K562 (cell line): ENCODE data around the gene ADK. TPM values are rescaled to one million over a fixed set of nuclear protein-coding genes. Genes with fewer than 3 reads are reported as not detected.

Source experiments
- ATAC-seq: fragments of 200-7000 bp; cut with Tn5 transposase; 3 replicates; pipeline ENCODE4 v1.9.1; 2020; ENCODE audit warnings: moderate library complexity
- BruUV-seq: library from RNA; stranded (reverse); fragments of 400-500 nt; replicated peaks from 2 replicates; lab custom pipeline; 2021; lab: Mats Ljungman, UMichigan
- CTCF ChIA-PET: fragments of 300-600 bp; formaldehyde crosslinking; extraction: SDS; loops from one replicate; lab custom pipeline; 2021; ENCODE audit warnings: low intra/inter-chr PET ratio; lab: Yijun Ruan, JAX
- POLR2A ChIA-PET: fragments of 300-600, 350-650 bp; sonication (Branson Sonifier 250); formaldehyde crosslinking; extraction: SDS; loops from one replicate; lab custom pipeline; 2021; ENCODE audit warnings: antibody characterized with exemption, inconsistent platforms; lab: Yijun Ruan, JAX
- DNase-seq, 4 experiments: peaks; one replicate each; pipeline versions ENCODE4 v3.0.0 to v3.0.0-alpha.2; 2011 to 2018; ENCODE audit warnings: low spot score in 3 of 4, mixed read lengths in 3 of 4; ENCODE audit errors: extremely low read depth in 1 of 4
- FAIRE-seq: peaks from 2 replicates; lab custom pipeline; 2011; peaks lifted over from hg19 to GRCh38; lab: Jason Lieb, UNC
- H2AFZ ChIP-seq: 2 replicates; pipeline ENCODE4 v1.6.0; 2011; ENCODE audit warnings: low read depth, low read length, control low read depth, inconsistent platforms
- H3K27ac ChIP-seq: fragments of 200-600 bp; 3 replicates; pipeline ENCODE4 v1.8.0; 2011; ENCODE audit warnings: low read depth, mild to moderate bottlenecking, control low read depth, inconsistent platforms, low read length, moderate library complexity, mixed read lengths; ENCODE audit errors: extremely low read depth
- H3K27me3 ChIP-seq, 2 experiments: fragments of 300-600 bp in 1 of 2; 2 replicates in 1 of 2; 3 replicates in 1 of 2; pipeline versions ENCODE4 v1.6.0 to v1.8.0; 2011; ENCODE audit warnings: inconsistent platforms in 2 of 2, low read length in 2 of 2, mild to moderate bottlenecking in 1 of 2, mixed read lengths in 1 of 2, moderate library complexity in 1 of 2; ENCODE audit not compliant: control insufficient read depth in 2 of 2, insufficient read depth in 2 of 2
- H3K36me3 ChIP-seq: fragments of 300-600 bp; 3 replicates; pipeline ENCODE4 v1.8.0; 2011; ENCODE audit warnings: mild to moderate bottlenecking, low read length, inconsistent platforms; ENCODE audit not compliant: control insufficient read depth, insufficient read depth
- H3K4me1 ChIP-seq, 2 experiments: fragments of 200-600 bp in 1 of 2; replicated peaks in 1 of 2; 2 replicates in 1 of 2; 3 replicates in 1 of 2; pipeline versions ENCODE4 v1.5.1 to v1.8.0; 2011; ENCODE audit warnings: inconsistent platforms in 2 of 2, low read length in 2 of 2, mild to moderate bottlenecking in 1 of 2, mixed read lengths in 1 of 2, moderate library complexity in 1 of 2; ENCODE audit not compliant: control insufficient read depth in 2 of 2, insufficient read depth in 2 of 2
- H3K4me2 ChIP-seq: 2 replicates; pipeline ENCODE4 v1.6.1; 2011; ENCODE audit warnings: low read length, control low read depth, inconsistent platforms, mixed read lengths; ENCODE audit not compliant: insufficient read depth
- H3K4me3 ChIP-seq: fragments of 200-600 bp; sonication (generic), shearing (Covaris generic); 2 replicates; pipeline ENCODE4 v1.5.1; 2016; ENCODE audit warnings: control low read depth, inconsistent platforms
- H3K79me2 ChIP-seq: fragments of 200-600 bp; 3 replicates; pipeline ENCODE4 v1.8.0; 2011; ENCODE audit warnings: low read length, inconsistent platforms; ENCODE audit not compliant: control insufficient read depth, insufficient read depth
- H3K9ac ChIP-seq, 2 experiments: 2 replicates each; pipeline versions ENCODE4 v1.6.0 to v1.6.1; 2011; ENCODE audit warnings: low read depth in 2 of 2, low read length in 2 of 2, control low read depth in 1 of 2, inconsistent platforms in 1 of 2, mild to moderate bottlenecking in 1 of 2, mixed read lengths in 1 of 2; ENCODE audit not compliant: insufficient read depth in 1 of 2
- H3K9me1 ChIP-seq: one replicate; pipeline ENCODE4 v1.6.0; 2011; ENCODE audit warnings: inconsistent platforms, mild to moderate bottlenecking, low read length, moderate library complexity; ENCODE audit not compliant: control insufficient read depth, insufficient read depth
- H3K9me3 ChIP-seq: replicated peaks from 2 replicates; pipeline ENCODE4 v1.5.1; 2011; ENCODE audit warnings: low read depth, low read length, inconsistent platforms; ENCODE audit not compliant: control insufficient read depth, insufficient read depth
- H4K20me1 ChIP-seq: replicated peaks from 2 replicates; pipeline ENCODE4 v1.6.1; 2011; ENCODE audit warnings: low read length, inconsistent platforms, mixed read lengths; ENCODE audit not compliant: control insufficient read depth, insufficient read depth
- E2F3 ChIP-seq: fragments of 250-450 bp; sonication (Bioruptor Pico); IDR thresholded peaks from 2 replicates; pipeline ENCODE4 v1.4.0; 2020; ENCODE audit warnings: mild to moderate bottlenecking
- EP300 ChIP-seq: IDR thresholded peaks from 2 replicates; pipeline ENCODE4 v1.6.1; 2012; ENCODE audit warnings: low read length, improper control_type of control experiment
- FIP1L1 ChIP-seq: fragments of 200-400 bp; formaldehyde crosslinking; IDR thresholded peaks from 2 replicates; pipeline ENCODE4 v1.6.1; 2018; ENCODE audit warnings: mild to moderate bottlenecking, low read depth, low read length; ENCODE audit not compliant: poor library complexity, severe bottlenecking
- FOXM1 ChIP-seq, 2 experiments: fragments of 450-650 bp in 1 of 2; sonication (generic) in 1 of 2; formaldehyde crosslinking in 1 of 2; IDR thresholded peaks; 2 replicates each; pipeline versions ENCODE4 v1.6.1 to v1.9.0; 2017 to 2022; ENCODE audit warnings: low read depth in 2 of 2, mild to moderate bottlenecking in 2 of 2, missing genetic modification reagents in 1 of 2, moderate library complexity in 1 of 2
- HEY1 ChIP-seq: fragments of 250-450 bp; sonication (Bioruptor Pico); IDR thresholded peaks from 2 replicates; pipeline ENCODE4 v1.5.0; 2020; ENCODE audit warnings: mild to moderate bottlenecking, moderate library complexity, borderline replicate concordance
- KAT7 ChIP-seq: sonication (generic); formaldehyde crosslinking; IDR thresholded peaks from 2 replicates; pipeline ENCODE4 v1.8.0; 2022; ENCODE audit warnings: missing genetic modification reagents, mild to moderate bottlenecking, borderline replicate concordance
- MTA1 ChIP-seq: fragments of 450-650 bp; IDR thresholded peaks from 2 replicates; pipeline ENCODE4 v1.6.1; 2017; ENCODE audit warnings: borderline replicate concordance
- NELFE ChIP-seq: IDR thresholded peaks from 2 replicates; pipeline ENCODE4 v1.6.1; 2011; ENCODE audit warnings: mild to moderate bottlenecking; ENCODE audit not compliant: insufficient read depth, insufficient read length
- NR2C2 ChIP-seq, 2 experiments: fragments of 200-800 bp in 1 of 2; sonication (Bioruptor generic) in 1 of 2; sonication (generic) in 1 of 2; formaldehyde crosslinking in 1 of 2; IDR thresholded peaks; 2 replicates each; pipeline versions ENCODE4 v1.6.1 to v1.8.0; 2016 to 2022; ENCODE audit warnings: mild to moderate bottlenecking in 1 of 2, missing compliant biosample characterization in 1 of 2, missing genetic modification characterization in 1 of 2, missing genetic modification reagents in 1 of 2
- PTTG1 ChIP-seq: fragments of 450-650 bp; IDR thresholded peaks from 2 replicates; pipeline ENCODE4 v1.6.1; 2016; ENCODE audit warnings: low read depth, mild to moderate bottlenecking, missing genetic modification characterization, missing compliant biosample characterization
- SRF ChIP-seq, 2 experiments: fragments of 250-450, 450-650 bp in 1 of 2; sonication (Bioruptor Pico) in 1 of 2; sonication (generic) in 1 of 2; formaldehyde crosslinking; IDR thresholded peaks; 2 replicates each; pipeline versions ENCODE4 v1.5.0 to v1.5.1; 2020 to 2022; ENCODE audit warnings: mild to moderate bottlenecking in 1 of 2, missing genetic modification reagents in 1 of 2
- XRCC5 ChIP-seq: fragments of 200-400 bp; formaldehyde crosslinking; IDR thresholded peaks from 2 replicates; pipeline ENCODE4 v1.6.1; 2017; ENCODE audit warnings: low read depth, mild to moderate bottlenecking, low read length
- ZBTB7A ChIP-seq: IDR thresholded peaks from 2 replicates; pipeline ENCODE4 v1.6.1; 2011; ENCODE audit warnings: low read depth, mild to moderate bottlenecking, low read length, moderate library complexity, borderline replicate concordance; ENCODE audit not compliant: control insufficient read depth
- ZNF277 ChIP-seq: fragments of 250-450 bp; sonication (Bioruptor Pico); IDR thresholded peaks from 2 replicates; pipeline ENCODE4 v1.8.0; 2022; ENCODE audit warnings: inconsistent platforms, mild to moderate bottlenecking, moderate library complexity, borderline replicate concordance
- ZNF282 ChIP-seq: sonication (generic); formaldehyde crosslinking; IDR thresholded peaks from 2 replicates; pipeline ENCODE4 v1.8.1; 2023; ENCODE audit warnings: missing genetic modification reagents
- ZNF436 ChIP-seq: fragments of 250-450, 450-650 bp; sonication (Bioruptor Pico); formaldehyde crosslinking; IDR thresholded peaks from 2 replicates; pipeline ENCODE4 v1.7.0; 2020; ENCODE audit warnings: mild to moderate bottlenecking
- ZNF561 ChIP-seq: fragments of 450-650 bp; formaldehyde crosslinking; conservative IDR thresholded peaks from 2 replicates; pipeline ENCODE4 v1.4.0; 2020; ENCODE audit warnings: mild to moderate bottlenecking, moderate library complexity
- ZNF707 ChIP-seq: fragments of 250-450 bp; sonication (Bioruptor Pico); conservative IDR thresholded peaks from 2 replicates; pipeline ENCODE4 v1.8.0; 2022; ENCODE audit warnings: inconsistent platforms, mild to moderate bottlenecking, moderate library complexity
- WGBS: fragments of 100-300 bp; shearing (Covaris generic); methylation state at CpG from one replicate; pipeline ENCODE4 v1.1.6; 2016; ENCODE audit warnings: low coverage, mixed read lengths; ENCODE audit not compliant: insufficient coverage; ENCODE audit errors: missing lambda C conversion rate; 5-methylcytosine and 5-hydroxymethylcytosine counted together
- in situ Hi-C: fragments of 300-500 bp; cut with MboI; formaldehyde crosslinking; loops from 4 replicates; pipeline ENCODE4 v1.15.0; 2018; ENCODE audit warnings: inconsistent platforms, mixed read lengths
- intact Hi-C: fragments of 100-400 bp; cut with micrococcal nuclease; formaldehyde crosslinking; loops from 2 replicates; pipeline ENCODE4 v1.14.2; 2022
- polyA plus RNA-seq, 8 experiments: library from polyadenylated mRNA; depleted of rRNA in 4 of 8; stranded (reverse) in 5 of 8; unstranded in 3 of 8; fragments of >200 nt; fragmentation: Nextera tagmentation in 2 of 8; fragmentation: Illumina TruSeq in 1 of 8; extraction: Ambion mirVana in 2 of 8; extraction: Trizol in 1 of 8; gene quantifications; 2 replicates each; pipeline versions ENCODE4 v1.2.1 to v1.2.3, GENCODE V29; 2011 to 2014; ENCODE audit warnings: inconsistent platforms in 1 of 8, missing spikeins in 1 of 8
- total RNA-seq, 7 experiments: library from RNA; depleted of rRNA in 6 of 7; stranded (reverse); fragments of >200 nt in 6 of 7; fragmentation: Illumina TruSeq in 2 of 7; extraction: Trizol in 2 of 7; gene quantifications; 2 replicates each; pipeline versions ENCODE4 v1.2.1 to v1.2.3, GENCODE V29; 2011 to 2021; ENCODE audit warnings: low replicate concordance in 1 of 7
- TF ChIP-seq, protein P1 (sequence below), 2 experiments: fragments of 250-450 bp in 1 of 2; fragments of 450-650 bp in 1 of 2; sonication (Bioruptor Pico) in 1 of 2; IDR thresholded peaks; 2 replicates each; pipeline versions ENCODE4 v1.6.1 to v1.8.0; 2016 to 2021; ENCODE audit warnings: mild to moderate bottlenecking in 2 of 2, moderate library complexity in 2 of 2, missing compliant biosample characterization in 1 of 2, missing genetic modification characterization in 1 of 2

ADK gene
- total and polyA plus RNA-seq, 9 of the 15 experiments (the other 6 are each of a cell fraction or from before 2014, with no cell fraction given), result 54.2 to 97.8 (median 73.6) TPM

DNA sequence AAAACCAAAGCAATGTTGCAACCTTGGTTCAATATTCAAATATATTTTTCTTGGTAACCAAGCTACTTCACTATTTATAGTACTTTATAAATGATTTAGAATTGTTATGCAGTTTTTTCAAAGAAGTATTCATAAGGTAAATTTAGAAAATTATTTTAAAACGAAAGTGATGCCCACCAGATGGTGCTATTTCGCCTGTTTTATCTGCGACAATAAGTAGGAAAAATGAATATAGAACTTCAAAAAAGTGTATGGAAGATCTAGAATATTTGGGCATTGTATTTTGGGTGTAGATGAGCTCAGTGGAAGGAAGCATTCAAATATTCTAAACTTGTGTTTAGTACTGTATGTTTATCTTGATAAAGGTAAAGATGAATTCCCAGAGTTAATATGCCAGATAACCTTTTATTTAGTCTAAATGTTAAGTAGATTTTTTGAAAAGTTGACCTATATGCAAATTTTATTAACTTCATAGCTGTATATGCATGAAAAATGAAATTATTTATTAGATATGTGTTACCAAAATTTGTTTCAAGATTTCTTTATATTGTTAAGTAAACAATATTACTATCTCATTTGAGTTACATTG lies 93.2 kb downstream of the ADK start:
- H3K27me3 ChIP-seq, result no peaks in the 10 kb centered on the region
- no TSS peak for BruUV-seq
- H3K4me1 ChIP-seq, result peaks cover 9 to 14% of the 10 kb centered on the region in 2 experiments; a peak in 4 of 5 replicates
- no peak overlapping the region for H2AFZ ChIP-seq
- no peaks in the 10 kb centered on the region for H3K9me3 ChIP-seq
- in situ Hi-C loops (loop anchor here (10.0 kb wide), 1 partner anchor 991 kb away; the partner anchor contains the start of gene COMTD1), intact Hi-C loops (loop anchor here (5.0 kb wide), 3 partner anchors 778 to 993 kb away; partner anchors contain the start of gene COMTD1)
- no peak overlapping the region for H3K27ac ChIP-seq
- peak in 1 of 4 experiments; percentile 69 for DNase-seq
- no peak overlapping the region for H3K4me2 ChIP-seq
- H3K79me2 ChIP-seq, result peaks cover 14% of the 10 kb centered on the region
- no peak for FAIRE-seq
- H3K4me3 ChIP-seq, result no peak overlapping the region
- no peak overlapping the region for H3K9ac ChIP-seq
- ChIA-PET CTCF (interaction anchor here (0.6 to 4.6 kb wide), 9 partner anchors 10 to 991 kb away, joined by 3 to 68 read pairs (median 6); partner anchors contain the start of genes ADK and COMTD1), POLR2A (interaction anchor here (1.3 kb wide), 2 partner anchors 9 to 996 kb away, joined by 3 to 4 read pairs; no protein-coding TSS in a partner anchor)
- WGBS, result 6% methylated on average over 3 of the region's 3 CpGs
- no peak for ATAC-seq
- no peaks in the 10 kb centered on the region for H4K20me1 ChIP-seq
- H3K9me1 ChIP-seq, result no peaks in the 10 kb centered on the region
- peaks cover 13% of the 10 kb centered on the region; the same call in 1 of the 3 replicates for H3K36me3 ChIP-seq
- TF ChIP-seq PTTG1 (tag) (no peak), MTA1 (no peak), ZNF277 (CRISPR knock-in tag) (no peak), NR2C2 (CRISPR knock-in tag; IDR thresholded peaks at IDR 0.05) (no peak), NR2C2 (tag; IDR thresholded peaks at IDR 0.05) (0 out of 2 replicates have a peak, but pooled peaks have one; percentile 23), KAT7 (no peak), HEY1 (CRISPR knock-in tag) (no peak), ZNF282 (CRISPR knock-in tag) (no peak), ZNF436 (CRISPR knock-in tag) (no peak), FIP1L1 (no peak), ZNF561 (CRISPR knock-in tag) (no peak), SRF (CRISPR knock-in tag; IDR thresholded peaks at IDR 0.05) (no peak), FOXM1 (IDR thresholded peaks at IDR 0.05; ENCODE audit: low read depth) (no peak), FOXM1 (CRISPR knock-in tag; IDR thresholded peaks at IDR 0.05; ENCODE audit: low read depth) (no peak), EP300 (no peak), E2F3 (CRISPR knock-in tag) (no peak), ZBTB7A (no peak), NELFE (no peak), ZNF707 (no peak), XRCC5 (no peak)
- TF ChIP-seq, protein P1, sequence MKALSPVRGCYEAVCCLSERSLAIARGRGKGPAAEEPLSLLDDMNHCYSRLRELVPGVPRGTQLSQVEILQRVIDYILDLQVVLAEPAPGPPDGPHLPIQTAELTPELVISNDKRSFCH (CRISPR knock-in tag; IDR thresholded peaks at IDR 0.05), result no peak
- TF ChIP-seq, protein P1 (tag; IDR thresholded peaks at IDR 0.05), result no peak
